Erythroblast (primary cell): ENCODE results near the gene MACROD2.

Experiments used
- GATA1 ChIP-seq: IDR thresholded peaks from 2 replicates; pipeline ENCODE4 v1.6.1; 2011; ENCODE audit warnings: low read depth, mild to moderate bottlenecking, control low read depth, low read length, moderate library complexity
- POLR2A ChIP-seq: IDR thresholded peaks from 2 replicates; pipeline ENCODE4 v1.6.1; 2011; ENCODE audit warnings: mild to moderate bottlenecking, low read length

GRCh38 chr20:15287329-15287728 is 1292.0 kb downstream of the MACROD2 start:
- TF ChIP-seq POLR2A (no peak), GATA1 (no peak)
